H1 (cell line): ENCODE results near the gene CUL4B.

Experiments
- ASH2L ChIP-seq: fragments of 200-600, 300-600 bp; sonication (generic); IDR thresholded peaks from one replicate; pipeline ENCODE4 v1.7.1; 2017; ENCODE audit warnings: low read length
- EP300 ChIP-seq, 2 experiments: IDR thresholded peaks; 1 replicate in 1 of 2; 2 replicates in 1 of 2; pipeline ENCODE4 v1.6.1; 2011 to 2012; ENCODE audit warnings: low read depth in 2 of 2, low read length in 2 of 2, mild to moderate bottlenecking in 2 of 2, borderline replicate concordance in 1 of 2, inconsistent platforms in 1 of 2, moderate library complexity in 1 of 2
- EZH2 ChIP-seq: fragments of 200-600 bp; sonication (generic); IDR thresholded peaks from 2 replicates; pipeline ENCODE4 v1.7.1; 2012; ENCODE audit warnings: low read depth, mild to moderate bottlenecking, moderate library complexity, low read length, inconsistent platforms; ENCODE audit not compliant: severe bottlenecking
- JUN ChIP-seq: IDR thresholded peaks from 2 replicates; pipeline ENCODE4 v1.6.1; 2011; ENCODE audit warnings: low read depth, mild to moderate bottlenecking, improper control_type of control experiment, low read length
- MAFK ChIP-seq: IDR thresholded peaks from 2 replicates; pipeline ENCODE4 v1.6.1; 2012; ENCODE audit warnings: low read depth, mild to moderate bottlenecking, improper control_type of control experiment, low read length
- NRF1 ChIP-seq: IDR thresholded peaks from 2 replicates; pipeline ENCODE4 v1.6.1; 2011; ENCODE audit warnings: mild to moderate bottlenecking, low read depth, low read length, improper control_type of control experiment
- POLR2AphosphoS5 ChIP-seq: IDR thresholded peaks from 2 replicates; pipeline ENCODE4 v1.6.1; 2011; ENCODE audit warnings: low read depth, low read length
- RXRA ChIP-seq: IDR thresholded peaks from 2 replicates; pipeline ENCODE4 v1.6.1; 2011; ENCODE audit warnings: low read depth, mild to moderate bottlenecking, low read length, moderate library complexity; ENCODE audit not compliant: insufficient read depth
- SRF ChIP-seq: IDR thresholded peaks from 2 replicates; pipeline ENCODE4 v1.6.1; 2011; ENCODE audit warnings: mild to moderate bottlenecking, low read depth, low read length, moderate library complexity
- TF ChIP-seq, protein P1 (sequence below), 3 experiments: IDR thresholded peaks; 1 replicate in 2 of 3; 2 replicates in 1 of 3; pipeline versions ENCODE4 v1.5.1 to v1.6.1; 2011; ENCODE audit warnings: low read length in 3 of 3, mild to moderate bottlenecking in 3 of 3, inconsistent platforms in 2 of 3, low read depth in 1 of 3, moderate library complexity in 1 of 3; ENCODE audit not compliant: insufficient read depth in 1 of 3; ENCODE audit errors: control extremely low read depth in 1 of 3

DNA sequence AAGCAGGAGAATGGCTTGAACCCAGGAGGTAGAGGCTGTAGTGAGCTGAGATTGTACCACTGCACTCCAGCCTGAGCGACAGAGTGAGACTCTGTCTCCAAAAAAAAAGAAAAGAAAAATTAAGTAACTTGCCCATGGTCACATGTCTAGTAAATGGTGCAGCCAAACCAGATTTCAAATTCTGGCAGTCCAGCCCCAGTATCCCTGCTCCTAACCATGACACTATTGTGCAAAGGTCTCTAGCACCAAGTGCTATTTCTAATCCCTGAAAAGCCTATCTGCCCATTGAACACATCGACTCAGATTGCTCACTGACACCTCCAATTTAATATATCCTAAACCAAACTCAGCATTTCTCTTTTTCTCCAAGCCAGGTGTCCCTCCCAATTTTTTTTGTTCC, 84.0 kb downstream of the CUL4B start:
- TF ChIP-seq, protein P1, sequence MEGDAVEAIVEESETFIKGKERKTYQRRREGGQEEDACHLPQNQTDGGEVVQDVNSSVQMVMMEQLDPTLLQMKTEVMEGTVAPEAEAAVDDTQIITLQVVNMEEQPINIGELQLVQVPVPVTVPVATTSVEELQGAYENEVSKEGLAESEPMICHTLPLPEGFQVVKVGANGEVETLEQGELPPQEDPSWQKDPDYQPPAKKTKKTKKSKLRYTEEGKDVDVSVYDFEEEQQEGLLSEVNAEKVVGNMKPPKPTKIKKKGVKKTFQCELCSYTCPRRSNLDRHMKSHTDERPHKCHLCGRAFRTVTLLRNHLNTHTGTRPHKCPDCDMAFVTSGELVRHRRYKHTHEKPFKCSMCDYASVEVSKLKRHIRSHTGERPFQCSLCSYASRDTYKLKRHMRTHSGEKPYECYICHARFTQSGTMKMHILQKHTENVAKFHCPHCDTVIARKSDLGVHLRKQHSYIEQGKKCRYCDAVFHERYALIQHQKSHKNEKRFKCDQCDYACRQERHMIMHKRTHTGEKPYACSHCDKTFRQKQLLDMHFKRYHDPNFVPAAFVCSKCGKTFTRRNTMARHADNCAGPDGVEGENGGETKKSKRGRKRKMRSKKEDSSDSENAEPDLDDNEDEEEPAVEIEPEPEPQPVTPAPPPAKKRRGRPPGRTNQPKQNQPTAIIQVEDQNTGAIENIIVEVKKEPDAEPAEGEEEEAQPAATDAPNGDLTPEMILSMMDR (IDR thresholded peaks at IDR 0.05; ENCODE audit: control extremely low read depth in 1 of 3, insufficient read depth in 1 of 3, low read depth in 1 of 3, low read length in 3 of 3): no peak
- TF ChIP-seq RXRA: no peak
- TF ChIP-seq JUN: no peak
- TF ChIP-seq EZH2: no peak
- no peak for TF ChIP-seq ASH2L
- TF ChIP-seq SRF: no peak
- no peak for TF ChIP-seq MAFK
- TF ChIP-seq POLR2AphosphoS5: no peak
- TF ChIP-seq EP300 (IDR thresholded peaks at IDR 0.05; ENCODE audit: borderline replicate concordance in 1 of 2, low read depth in 2 of 2, low read length in 2 of 2): no peak
- TF ChIP-seq NRF1: no peak
